ENCODE results near the gene GNAT1.

GNAT1 gene

DNA sequence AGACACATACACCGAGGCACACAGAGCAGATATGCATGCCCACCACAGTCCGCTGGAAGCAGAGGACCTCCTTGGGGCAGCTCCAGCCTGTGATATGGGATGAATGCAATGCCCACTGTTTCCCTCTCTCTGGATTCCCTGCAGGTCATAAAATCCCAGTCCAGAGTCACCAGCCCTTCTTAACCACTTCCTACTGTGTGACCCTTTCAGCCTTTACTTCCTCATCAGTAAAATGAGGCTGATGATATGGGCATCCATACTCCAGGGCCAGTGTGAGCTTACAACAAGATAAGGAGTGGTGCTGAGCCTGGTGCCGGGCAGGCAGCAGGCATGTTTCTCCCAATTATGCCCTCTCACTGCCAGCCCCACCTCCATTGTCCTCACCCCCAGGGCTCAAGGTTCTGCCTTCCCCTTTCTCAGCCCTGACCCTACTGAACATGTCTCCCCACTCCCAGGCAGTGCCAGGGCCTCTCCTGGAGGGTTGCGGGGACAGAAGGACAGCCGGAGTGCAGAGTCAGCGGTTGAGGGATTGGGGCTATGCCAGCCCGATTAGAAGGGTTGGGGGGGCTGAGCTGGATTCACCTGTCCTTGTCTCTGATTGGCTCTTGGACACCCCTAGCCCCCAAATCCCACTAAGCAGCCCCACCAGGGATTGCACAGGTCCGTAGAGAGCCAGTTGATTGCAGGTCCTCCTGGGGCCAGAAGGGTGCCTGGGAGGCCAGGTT lies at the start of gene GNAT1:
GNAT1 (plus strand) TSS at position 675 of the 725 bp plus-strand sequence. CDS start 116 bp downstream, outside the sequence.
- TF ChIP-seq, protein P1, sequence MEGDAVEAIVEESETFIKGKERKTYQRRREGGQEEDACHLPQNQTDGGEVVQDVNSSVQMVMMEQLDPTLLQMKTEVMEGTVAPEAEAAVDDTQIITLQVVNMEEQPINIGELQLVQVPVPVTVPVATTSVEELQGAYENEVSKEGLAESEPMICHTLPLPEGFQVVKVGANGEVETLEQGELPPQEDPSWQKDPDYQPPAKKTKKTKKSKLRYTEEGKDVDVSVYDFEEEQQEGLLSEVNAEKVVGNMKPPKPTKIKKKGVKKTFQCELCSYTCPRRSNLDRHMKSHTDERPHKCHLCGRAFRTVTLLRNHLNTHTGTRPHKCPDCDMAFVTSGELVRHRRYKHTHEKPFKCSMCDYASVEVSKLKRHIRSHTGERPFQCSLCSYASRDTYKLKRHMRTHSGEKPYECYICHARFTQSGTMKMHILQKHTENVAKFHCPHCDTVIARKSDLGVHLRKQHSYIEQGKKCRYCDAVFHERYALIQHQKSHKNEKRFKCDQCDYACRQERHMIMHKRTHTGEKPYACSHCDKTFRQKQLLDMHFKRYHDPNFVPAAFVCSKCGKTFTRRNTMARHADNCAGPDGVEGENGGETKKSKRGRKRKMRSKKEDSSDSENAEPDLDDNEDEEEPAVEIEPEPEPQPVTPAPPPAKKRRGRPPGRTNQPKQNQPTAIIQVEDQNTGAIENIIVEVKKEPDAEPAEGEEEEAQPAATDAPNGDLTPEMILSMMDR (conservative IDR thresholded peaks at IDR 0.05; ENCODE audit: low read depth, low read length): no peak
- DNase-seq (ENCODE audit: low read depth): no peak
- H3K4me3 ChIP-seq (ENCODE audit: low read length): no peak within 1 kb of the TSS

DNA sequence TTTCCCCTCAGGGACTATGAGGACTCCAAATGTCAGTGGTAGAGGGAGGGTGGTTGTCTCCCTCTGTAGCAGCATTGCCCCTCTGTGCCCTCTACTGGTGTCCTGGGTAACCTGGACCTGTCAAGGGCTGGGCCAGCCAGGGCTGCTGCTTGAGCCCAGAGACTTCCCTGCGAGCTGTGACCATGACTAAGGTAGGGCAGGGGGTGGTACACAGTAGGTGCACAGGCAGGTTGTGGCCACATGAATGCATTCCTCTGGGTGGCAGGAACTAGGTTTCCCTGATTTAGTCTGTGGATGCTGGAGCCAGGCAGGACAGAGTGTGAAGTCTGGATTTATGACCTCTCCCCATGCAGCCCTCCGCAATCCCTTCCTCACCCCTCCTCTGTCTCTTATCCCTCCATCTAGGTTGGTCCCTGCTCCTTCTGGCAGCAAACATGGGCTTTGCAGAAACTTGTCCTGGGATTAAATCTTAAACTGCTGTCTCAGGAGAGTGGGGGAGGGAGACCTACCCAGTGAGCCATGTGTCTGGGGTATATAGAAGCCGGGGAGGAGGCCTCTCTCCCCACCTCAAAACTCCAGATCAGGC lies 45.0 kb upstream of the GNAT1 start:
- no peak for DNase-seq (ENCODE audit: low read depth)
- no peak overlapping the region for H3K4me3 ChIP-seq (ENCODE audit: low read length)
- TF ChIP-seq, protein P1 (conservative IDR thresholded peaks at IDR 0.05; ENCODE audit: low read depth, low read length): peak; percentile 30

DNA sequence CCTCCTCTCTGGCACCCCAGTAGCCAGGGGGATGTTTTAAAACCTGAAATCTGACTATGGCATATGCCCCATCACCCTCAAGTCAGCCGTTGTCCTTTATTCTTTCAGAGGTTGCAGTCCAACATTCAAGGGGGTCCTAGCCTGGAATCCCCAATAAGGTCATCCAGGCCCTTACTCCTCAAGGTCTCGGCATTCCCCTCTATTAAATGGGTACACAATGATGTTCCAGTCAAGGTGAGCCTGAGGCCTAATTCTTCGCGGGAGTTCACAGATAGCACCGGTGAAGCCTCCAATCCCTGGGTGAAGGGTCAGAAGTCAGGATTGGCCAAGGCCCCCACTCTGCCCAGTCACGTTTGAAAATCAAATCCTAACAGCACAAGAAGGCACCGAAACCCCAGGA lies 44.4 kb upstream of the GNAT1 start:
- DNase-seq (ENCODE audit: low read depth): no peak
- TF ChIP-seq, protein P1 (conservative IDR thresholded peaks at IDR 0.05; ENCODE audit: low read depth, low read length): no peak
- no peak overlapping the region for H3K4me3 ChIP-seq (ENCODE audit: low read length)

DNA sequence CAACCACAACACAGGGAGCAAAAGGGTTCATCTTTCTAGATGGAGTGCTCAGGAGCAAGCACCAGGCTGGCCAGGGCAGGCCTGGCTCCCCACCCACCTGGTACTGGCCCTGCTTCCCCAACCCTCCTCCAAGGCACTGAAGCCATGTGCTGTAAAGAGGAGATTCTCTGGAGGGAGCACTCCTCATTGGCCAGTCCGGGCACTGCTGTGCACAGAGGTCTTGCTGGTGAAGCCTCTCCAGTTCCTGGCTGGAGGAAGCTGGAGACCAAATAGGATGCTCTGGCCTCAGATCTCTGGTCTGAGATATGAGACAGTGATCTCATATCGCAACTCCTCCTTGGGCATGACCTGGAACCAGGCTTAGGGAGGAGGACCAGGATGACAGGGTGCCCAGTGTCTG lies 44.0 kb upstream of the GNAT1 start:
- no peak overlapping the region for H3K4me3 ChIP-seq (ENCODE audit: low read length)
- no peak for DNase-seq (ENCODE audit: low read depth)
- TF ChIP-seq, protein P1 (conservative IDR thresholded peaks at IDR 0.05; ENCODE audit: low read depth, low read length): no peak

DNA sequence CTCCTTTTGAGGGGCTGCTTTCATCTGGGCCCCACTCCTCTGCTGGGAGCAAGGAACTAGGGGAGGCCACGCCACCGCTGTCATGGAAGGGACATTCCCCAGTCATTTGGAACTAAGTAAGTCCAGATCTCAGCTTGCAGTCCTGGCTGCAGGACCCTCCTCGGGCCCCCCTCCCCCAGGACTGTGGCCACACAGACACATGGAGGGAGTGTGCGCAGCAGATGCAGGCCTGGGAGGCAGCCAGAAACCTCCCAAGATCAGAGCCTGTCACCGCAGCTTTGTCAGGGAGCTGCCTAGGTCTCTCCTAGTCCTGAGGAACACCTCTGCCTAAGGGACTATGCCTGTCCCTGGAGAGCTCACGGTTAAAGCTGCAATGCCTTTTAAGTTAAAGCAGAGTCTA lies 43.5 kb upstream of the GNAT1 start:
- TF ChIP-seq, protein P1 (conservative IDR thresholded peaks at IDR 0.05; ENCODE audit: low read depth, low read length): no peak
- no peak overlapping the region for H3K4me3 ChIP-seq (ENCODE audit: low read length)
- DNase-seq (ENCODE audit: low read depth): no peak

DNA sequence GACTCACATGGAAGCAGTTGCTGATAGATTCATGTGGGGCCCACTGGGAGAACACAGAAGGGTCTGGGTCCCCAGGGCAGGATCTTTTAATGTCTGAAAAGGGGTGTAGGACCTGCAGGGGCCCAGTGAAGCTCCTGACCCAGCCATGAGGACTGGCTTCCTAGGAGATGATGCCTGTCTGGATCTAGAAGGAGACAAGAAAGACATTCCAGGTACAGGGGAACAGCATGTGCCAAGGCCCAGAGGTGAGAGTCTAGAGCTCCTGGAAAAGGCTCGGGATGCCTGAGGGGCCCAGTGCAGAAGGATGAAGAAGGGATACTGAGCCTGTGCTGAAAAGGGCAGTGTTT lies 41.0 kb upstream of the GNAT1 start:
- H3K4me3 ChIP-seq (ENCODE audit: low read length): no peak overlapping the region
- TF ChIP-seq, protein P1 (conservative IDR thresholded peaks at IDR 0.05; ENCODE audit: low read depth, low read length): no peak
- DNase-seq (ENCODE audit: low read depth): no peak
